GM18526 (cell line): ENCODE data around the gene OXA1L.

Source experiments
- POLR2A ChIP-seq: IDR thresholded peaks from 3 replicates; pipeline ENCODE4 v1.6.1; 2011; ENCODE audit not compliant: insufficient read length; ENCODE audit errors: extremely low read depth

OXA1L gene

GRCh38 chr14:22767323-22767589 lies 768 bp downstream of the OXA1L start:
- no peak for TF ChIP-seq POLR2A

GRCh38 chr14:22768947-22769346 lies 2.5 kb downstream of the OXA1L start:
- no peak for TF ChIP-seq POLR2A

GRCh38 chr14:22769369-22769768 lies 2.9 kb downstream of the OXA1L start:
- TF ChIP-seq POLR2A, result no peak

- no peak for TF ChIP-seq POLR2A
Measured at GRCh38 chr14:22770481-22771187, 4.1 kb downstream of the OXA1L start.

DNA sequence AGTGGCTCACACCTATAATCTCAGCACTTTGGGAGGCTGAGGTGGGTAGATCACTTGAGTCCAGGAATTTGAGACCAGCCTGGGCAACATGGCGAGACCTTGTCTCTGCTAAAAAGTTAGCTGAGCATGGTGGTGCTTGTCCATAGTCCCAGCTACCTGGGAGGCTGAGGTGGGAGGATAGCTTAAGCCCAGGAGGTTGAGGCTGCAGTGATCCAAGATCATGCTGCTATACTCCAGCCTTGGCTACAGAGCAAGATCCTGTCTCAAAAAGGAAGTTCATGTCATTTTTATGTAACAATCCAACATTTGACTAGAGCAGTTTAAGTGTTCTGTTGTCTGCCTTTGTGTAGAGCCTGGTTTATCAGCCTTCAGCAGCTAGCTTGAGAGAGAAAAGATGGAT lies 6.2 kb downstream of the OXA1L start:
- no peak for TF ChIP-seq POLR2A

- TF ChIP-seq POLR2A, result no peak
Measured at GRCh38 chr14:22773162-22774010, 6.9 kb downstream of the OXA1L start.

DNA sequence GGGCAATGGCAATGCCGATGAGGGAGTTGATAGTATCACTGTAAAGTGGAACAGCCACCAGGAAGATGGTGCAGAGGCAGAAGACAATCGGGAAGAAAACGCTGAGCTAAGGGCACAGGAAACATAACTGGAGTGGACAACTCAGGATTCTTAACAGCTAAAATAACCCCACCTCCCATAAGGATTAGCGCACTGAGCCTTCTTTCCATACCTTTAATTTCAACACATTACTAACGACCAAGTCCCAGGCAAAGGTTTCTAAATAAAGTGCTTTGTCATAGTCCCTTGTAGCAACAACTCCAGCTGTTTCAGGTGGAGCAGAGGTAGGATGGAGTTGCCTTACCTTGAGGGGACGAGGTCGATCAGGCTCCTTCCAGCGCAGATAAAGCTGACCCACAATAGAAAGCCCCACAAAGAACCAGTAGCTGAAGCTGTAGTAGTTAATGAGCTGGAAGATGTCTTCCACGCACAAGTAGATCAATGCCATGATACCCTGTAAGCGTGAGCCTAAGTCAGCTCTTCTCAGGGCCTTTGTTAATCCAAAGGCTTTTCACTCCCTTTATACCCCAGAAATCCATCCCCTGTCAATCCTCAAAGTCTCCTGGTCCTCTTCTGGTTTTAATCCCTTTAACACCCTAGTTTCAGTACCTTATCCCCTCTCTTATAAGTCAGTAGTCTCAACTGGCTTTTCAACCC lies 7.7 kb downstream of the OXA1L start:
- no peak for TF ChIP-seq POLR2A

DNA sequence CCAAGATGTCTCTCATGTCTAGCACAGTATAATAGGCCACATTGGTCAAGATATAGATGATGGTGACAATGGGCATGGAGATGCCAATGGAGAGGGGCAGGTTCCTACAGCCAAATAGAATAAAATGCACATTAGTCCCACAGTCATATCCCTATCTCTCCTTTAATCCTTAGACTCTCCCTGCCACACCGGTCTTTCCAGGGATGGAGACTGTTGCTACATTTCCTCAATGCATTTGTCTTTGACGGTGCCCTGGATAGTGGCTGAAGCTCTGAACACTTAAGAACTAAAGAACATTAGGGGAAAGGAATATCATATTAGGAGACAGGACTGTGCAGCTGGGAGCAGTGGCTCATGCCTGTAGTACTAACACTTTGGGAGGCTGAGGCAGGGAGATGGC lies 9.7 kb downstream of the OXA1L start:
- no peak for TF ChIP-seq POLR2A

DNA sequence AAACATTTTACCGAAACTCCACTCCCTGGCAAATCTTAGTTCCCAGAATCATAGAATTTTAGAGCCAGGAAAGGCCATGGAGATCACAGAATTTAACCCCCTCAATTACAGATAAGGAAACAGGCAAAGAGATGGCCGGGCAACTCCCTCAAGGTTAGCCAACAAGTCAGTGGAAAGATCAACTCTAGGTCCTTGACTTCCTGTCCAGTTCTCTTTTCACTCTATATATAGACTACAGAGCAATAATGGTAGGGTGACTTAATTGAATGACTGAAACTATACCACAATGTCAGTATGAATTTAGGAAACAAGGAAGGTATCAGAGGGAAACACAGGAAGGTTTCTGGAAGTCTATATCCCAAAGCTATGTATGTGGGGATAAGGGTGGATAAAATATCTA lies 11.6 kb downstream of the OXA1L start:
- TF ChIP-seq POLR2A, result no peak

DNA sequence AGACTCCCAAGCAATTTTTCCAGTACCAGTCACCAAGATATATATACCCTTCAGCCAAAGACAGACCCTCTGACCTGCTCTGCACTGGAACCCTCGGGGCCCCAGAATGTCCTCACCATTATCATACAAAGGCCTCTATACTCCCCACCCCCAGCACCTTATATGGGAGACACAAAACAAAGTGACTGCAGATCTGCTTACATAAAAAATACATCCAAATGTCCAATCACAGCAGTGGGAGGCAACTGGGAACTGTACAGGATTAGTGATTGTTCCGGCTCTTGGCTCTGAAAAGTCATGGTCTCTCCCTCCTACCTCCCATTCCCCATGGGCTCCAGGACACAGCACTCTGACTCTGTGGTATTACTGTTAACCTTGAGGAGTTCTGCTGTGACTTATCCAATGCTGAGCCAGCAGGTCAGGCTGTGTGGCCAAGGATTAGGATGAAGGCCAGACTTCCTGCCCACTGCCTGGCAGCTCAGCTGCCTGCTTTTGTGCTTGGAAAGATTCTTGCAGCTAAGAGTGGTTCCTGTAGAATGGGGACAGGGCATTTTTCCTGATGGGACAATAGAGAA lies 13.7 kb downstream of the OXA1L start:
- no peak for TF ChIP-seq POLR2A

DNA sequence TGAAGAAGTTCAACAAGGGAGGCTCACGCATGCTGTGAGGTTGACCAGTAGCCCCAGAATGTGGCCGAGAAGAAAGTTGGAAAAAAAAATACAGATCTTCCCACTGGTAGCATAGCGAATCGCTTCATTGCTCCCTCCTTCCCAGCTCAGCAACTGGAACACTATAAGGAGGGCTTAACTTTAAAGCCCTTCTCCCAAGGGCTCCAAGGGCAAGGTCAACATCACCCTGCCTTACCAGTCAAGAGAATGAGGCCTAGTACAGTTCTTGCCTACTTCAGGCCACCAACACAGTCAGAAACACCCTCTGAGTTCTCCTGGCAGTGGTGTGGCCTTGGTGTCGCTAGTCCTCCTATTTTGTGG lies 14.4 kb downstream of the OXA1L start:
- TF ChIP-seq POLR2A, result no peak

DNA sequence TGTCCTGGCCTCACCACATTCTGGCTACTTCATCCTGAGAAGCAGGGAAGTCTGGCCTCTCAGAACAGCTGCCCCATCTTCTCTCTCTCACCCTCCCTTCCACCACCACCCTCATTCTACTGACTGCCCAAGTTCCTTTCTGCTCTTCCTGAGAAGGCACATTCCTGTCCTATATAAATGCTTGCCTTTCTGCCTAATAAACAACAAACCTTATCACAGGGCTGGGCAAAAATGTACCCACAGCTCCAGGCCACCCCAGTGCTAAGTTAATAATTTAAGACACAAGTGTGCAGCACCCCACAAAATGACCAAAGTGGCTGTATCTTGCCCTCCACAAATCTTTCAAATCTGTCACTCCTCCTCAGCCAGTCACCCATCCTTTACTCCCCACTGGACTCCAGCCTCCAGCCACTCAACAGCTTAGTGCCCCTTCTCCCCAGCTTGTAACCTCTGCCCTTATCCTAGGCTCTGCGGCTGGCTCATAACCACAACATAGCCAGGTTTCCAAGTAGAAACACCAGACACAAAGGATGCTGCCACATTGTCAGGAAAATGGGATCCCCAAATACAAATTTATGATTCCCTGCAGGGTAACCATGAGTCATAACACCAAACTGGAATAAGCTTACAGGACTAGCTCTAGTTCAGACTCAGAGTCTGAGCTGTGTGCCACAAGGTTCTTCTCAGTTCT lies 15.0 kb downstream of the OXA1L start:
- no peak for TF ChIP-seq POLR2A

DNA sequence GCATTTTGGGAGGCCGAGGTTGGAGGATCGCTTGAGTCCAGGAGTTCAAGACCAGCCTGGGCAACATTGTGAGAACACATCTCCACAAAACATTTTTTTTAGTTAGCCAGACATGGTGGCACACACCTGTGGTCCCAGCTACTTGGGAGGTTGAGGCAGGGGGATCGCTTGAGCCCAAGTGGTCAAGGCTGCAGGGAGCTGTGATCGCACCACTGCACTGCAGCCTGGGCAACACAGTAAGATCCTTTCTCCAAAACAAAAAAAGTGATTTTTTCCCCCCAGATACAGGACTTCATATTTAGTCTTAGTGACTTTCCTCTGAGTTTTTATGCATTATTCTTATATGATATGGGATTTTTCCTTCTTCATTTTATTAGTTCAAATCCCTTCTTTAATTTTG lies 20.2 kb downstream of the OXA1L start:
- TF ChIP-seq POLR2A, result no peak

GRCh38 chr14:22791301-22791700 lies 24.8 kb downstream of the OXA1L start:
- no peak for TF ChIP-seq POLR2A

GRCh38 chr14:22792158-22792557 lies 25.7 kb downstream of the OXA1L start:
- no peak for TF ChIP-seq POLR2A
